PC-9 (cell line): Measurements from ENCODE around the gene ILKAP. TPM values are rescaled to one million over a fixed set of nuclear protein-coding genes. Genes with fewer than 3 reads are reported as not detected.

Source experiments
- BruUV-seq: library from RNA; stranded (reverse); fragments of 400-500 nt; replicated peaks from 2 replicates; lab custom pipeline; 2021; lab: Mats Ljungman, UMichigan
- CTCF ChIA-PET: fragments of 300-600 bp; sonication (Branson Sonifier 250); formaldehyde crosslinking; loops from one replicate; lab custom pipeline; 2022; ENCODE audit warnings: antibody characterized with exemption; lab: Charles Lee
- POLR2A ChIA-PET: fragments of 300-600 bp; sonication (Branson Sonifier 250); formaldehyde crosslinking; loops from one replicate; lab custom pipeline; 2022; ENCODE audit warnings: antibody characterized with exemption; ENCODE audit not compliant: unreplicated experiment; lab: Charles Lee
- DNase-seq, 2 experiments: peaks; one replicate each; pipeline versions ENCODE4 v3.0.0 to v3.0.0-alpha.2; 2015 to 2022; ENCODE audit warnings: mixed read lengths in 1 of 2
- H2AFZ ChIP-seq: fragments of 200-600 bp; sonication (generic); 2 replicates; pipeline ENCODE4 v1.8.1; 2017; ENCODE audit warnings: antibody characterized with exemption
- H3F3A ChIP-seq: fragments of 200-600 bp; sonication (generic); 2 replicates; pipeline ENCODE4 v1.8.1; 2017; ENCODE audit warnings: antibody characterized with exemption, mild to moderate bottlenecking, low read depth; ENCODE audit not compliant: insufficient read depth
- H3K27ac ChIP-seq: fragments of 200-600 bp; sonication (generic); 2 replicates; pipeline ENCODE4 v1.6.1; 2016; ENCODE audit warnings: mixed run types
- H3K27me3 ChIP-seq: fragments of 200-600 bp; sonication (generic); 2 replicates; pipeline ENCODE4 v1.6.1; 2016; ENCODE audit warnings: low read depth, mixed run types; ENCODE audit not compliant: insufficient read depth
- H3K36me3 ChIP-seq: fragments of 200-600 bp; sonication (generic); 2 replicates; pipeline ENCODE4 v1.6.1; 2016; ENCODE audit warnings: low read depth, mixed run types
- H3K4me1 ChIP-seq: fragments of 200-600 bp; sonication (generic); replicated peaks from 2 replicates; pipeline ENCODE4 v1.6.1; 2016; ENCODE audit warnings: mixed run types; ENCODE audit not compliant: insufficient read depth
- H3K4me2 ChIP-seq: fragments of 200-600 bp; sonication (generic); 2 replicates; pipeline ENCODE4 v1.6.1; 2017; ENCODE audit warnings: mixed run types
- H3K4me3 ChIP-seq: fragments of 200-600 bp; sonication (generic); 2 replicates; pipeline ENCODE4 v1.6.1; 2016; ENCODE audit warnings: mixed run types
- H3K79me2 ChIP-seq: fragments of 200-600 bp; sonication (generic); 2 replicates; pipeline ENCODE4 v1.6.1; 2017; ENCODE audit warnings: low read depth, mixed run types
- H3K9me2 ChIP-seq: fragments of 200-600 bp; sonication (generic); 2 replicates; pipeline ENCODE4 v1.8.1; 2017; ENCODE audit warnings: mild to moderate bottlenecking; ENCODE audit not compliant: insufficient read depth
- H3K9me3 ChIP-seq: fragments of 200-600 bp; sonication (generic); 2 replicates; pipeline ENCODE4 v1.8.1; 2016; ENCODE audit warnings: low read depth; ENCODE audit not compliant: insufficient read depth
- H4K20me1 ChIP-seq: fragments of 200-600 bp; sonication (generic); 2 replicates; pipeline ENCODE4 v1.8.1; 2017; ENCODE audit not compliant: insufficient read depth
- EZH2 ChIP-seq: fragments of 200-600 bp; sonication (generic); IDR thresholded peaks from 2 replicates; pipeline ENCODE4 v1.8.0; 2017; ENCODE audit warnings: antibody characterized with exemption, low read depth
- intact Hi-C: fragments of 100-400 bp; cut with micrococcal nuclease; formaldehyde crosslinking; loops from one replicate; pipeline ENCODE4 v1.10.0; 2022; ENCODE audit not compliant: unreplicated experiment
- total RNA-seq: library from RNA; stranded (reverse); gene quantifications from 2 replicates; pipeline ENCODE4 v1.2.3, GENCODE V29; 2021
- TF ChIP-seq, protein P1 (sequence below): fragments of 200-600 bp; sonication (generic); conservative IDR thresholded peaks from 2 replicates; pipeline ENCODE4 v1.6.1; 2017; ENCODE audit warnings: mixed run types, antibody characterized with exemption, mild to moderate bottlenecking, moderate library complexity

The ILKAP gene
- total RNA-seq, 1 experiment from 2014 or later, result 55.6 TPM

DNA sequence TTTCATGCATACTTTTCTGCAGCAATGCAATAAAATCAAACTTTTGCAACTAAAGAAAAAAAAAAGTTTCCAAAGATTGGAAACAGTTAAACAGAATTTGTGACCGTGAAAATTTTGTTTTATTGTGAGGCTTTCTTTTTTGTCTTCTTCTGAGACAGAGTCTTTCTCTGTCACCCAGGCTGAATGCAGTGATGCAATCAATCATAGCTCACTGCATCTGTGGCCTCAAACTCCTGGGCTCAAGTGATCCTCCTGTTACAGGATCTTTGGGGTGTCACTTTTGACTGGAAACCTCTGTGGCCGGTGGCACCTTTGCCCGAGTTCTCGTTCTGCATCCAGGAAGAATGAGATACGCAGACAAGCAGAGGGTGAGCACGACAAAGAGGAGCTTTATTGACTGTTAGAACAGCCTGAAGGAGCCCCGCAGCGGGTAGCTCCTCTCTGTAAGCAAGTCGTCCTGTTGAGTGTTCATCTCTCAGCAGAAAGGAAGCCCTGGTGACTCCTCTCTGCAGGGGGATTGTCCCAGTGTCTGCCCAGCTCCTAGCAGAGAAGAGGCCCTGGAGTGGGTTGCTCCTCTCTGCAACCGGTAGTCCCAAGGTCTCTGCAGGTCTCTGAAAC is 16.9 kb upstream of the ILKAP start:
- Histone ChIP-seq H3K36me3 (no peaks in the 10 kb centered on the region), H3K4me1 (no peaks in the 10 kb centered on the region), H3F3A (no peaks in the 10 kb centered on the region), H3K9me2 (no peaks in the 10 kb centered on the region), H3K4me3 (no peak overlapping the region), H3K27ac (no peak overlapping the region), H4K20me1 (no peaks in the 10 kb centered on the region), H3K4me2 (no peak overlapping the region), H3K79me2 (no peaks in the 10 kb centered on the region), H2AFZ (no peak overlapping the region), H3K27me3 (no peaks in the 10 kb centered on the region; the same call in 1 of the 2 replicates), H3K9me3 (no peaks in the 10 kb centered on the region)
- no peak for TF ChIP-seq EZH2
- TF ChIP-seq, protein P1, sequence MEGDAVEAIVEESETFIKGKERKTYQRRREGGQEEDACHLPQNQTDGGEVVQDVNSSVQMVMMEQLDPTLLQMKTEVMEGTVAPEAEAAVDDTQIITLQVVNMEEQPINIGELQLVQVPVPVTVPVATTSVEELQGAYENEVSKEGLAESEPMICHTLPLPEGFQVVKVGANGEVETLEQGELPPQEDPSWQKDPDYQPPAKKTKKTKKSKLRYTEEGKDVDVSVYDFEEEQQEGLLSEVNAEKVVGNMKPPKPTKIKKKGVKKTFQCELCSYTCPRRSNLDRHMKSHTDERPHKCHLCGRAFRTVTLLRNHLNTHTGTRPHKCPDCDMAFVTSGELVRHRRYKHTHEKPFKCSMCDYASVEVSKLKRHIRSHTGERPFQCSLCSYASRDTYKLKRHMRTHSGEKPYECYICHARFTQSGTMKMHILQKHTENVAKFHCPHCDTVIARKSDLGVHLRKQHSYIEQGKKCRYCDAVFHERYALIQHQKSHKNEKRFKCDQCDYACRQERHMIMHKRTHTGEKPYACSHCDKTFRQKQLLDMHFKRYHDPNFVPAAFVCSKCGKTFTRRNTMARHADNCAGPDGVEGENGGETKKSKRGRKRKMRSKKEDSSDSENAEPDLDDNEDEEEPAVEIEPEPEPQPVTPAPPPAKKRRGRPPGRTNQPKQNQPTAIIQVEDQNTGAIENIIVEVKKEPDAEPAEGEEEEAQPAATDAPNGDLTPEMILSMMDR, result no peak
- CTCF ChIA-PET, result no interaction called here
- intact Hi-C loops, result no loop called here
- no TSS peak for BruUV-seq
- DNase-seq, result no peak
- POLR2A ChIA-PET, result no interaction called here

DNA sequence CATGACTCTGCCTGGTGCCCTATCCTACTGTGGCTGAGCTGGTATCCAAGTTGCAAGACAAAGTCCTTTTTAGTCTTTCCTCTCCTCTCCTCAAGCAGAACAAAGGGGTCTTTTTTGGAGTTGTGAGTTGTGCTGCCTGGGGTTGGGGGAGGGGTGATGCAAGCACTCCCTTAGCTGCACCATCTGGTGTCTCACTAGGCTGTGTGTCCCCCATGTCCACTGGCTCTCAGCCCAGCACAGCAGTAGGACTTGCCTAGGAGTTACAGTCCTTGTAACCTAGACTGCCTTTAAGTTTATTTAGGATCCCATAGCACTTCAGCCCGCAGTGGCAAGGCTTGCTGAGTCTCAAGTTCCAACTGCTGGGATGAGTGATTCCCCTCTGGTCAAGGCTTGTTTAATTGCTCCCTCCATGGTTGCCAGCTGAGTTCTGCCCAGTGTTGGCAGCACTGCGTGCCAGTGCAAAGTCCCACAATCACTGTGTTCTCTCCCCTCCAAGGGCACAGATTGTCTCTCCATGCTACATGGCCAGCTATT is 13.2 kb upstream of the ILKAP start:
- no peaks in the 10 kb centered on the region for H3K36me3 ChIP-seq
- BruUV-seq, result no TSS peak
- no peak overlapping the region for H3K4me3 ChIP-seq
- TF ChIP-seq, protein P1, result no peak
- TF ChIP-seq EZH2, result no peak
- peaks cover 7% of the 10 kb centered on the region; the same call in 1 of the 2 replicates for H3K27me3 ChIP-seq
- CTCF ChIA-PET, result no interaction called here
- H3K79me2 ChIP-seq, result no peaks in the 10 kb centered on the region
- H4K20me1 ChIP-seq, result no peaks in the 10 kb centered on the region
- no peaks in the 10 kb centered on the region for H3F3A ChIP-seq
- no peak overlapping the region for H2AFZ ChIP-seq
- intact Hi-C loops, result no loop called here
- POLR2A ChIA-PET, result interaction anchor here (0.6 kb wide), 1 partner anchor 156 kb away, joined by 5 read pairs; the partner anchor contains the start of gene SCLY
- DNase-seq, result no peak
- H3K9me3 ChIP-seq, result no peaks in the 10 kb centered on the region; the same call in 1 of the 2 replicates
- H3K4me2 ChIP-seq, result no peak overlapping the region
- H3K4me1 ChIP-seq, result no peaks in the 10 kb centered on the region
- no peak overlapping the region for H3K27ac ChIP-seq
- no peaks in the 10 kb centered on the region for H3K9me2 ChIP-seq

DNA sequence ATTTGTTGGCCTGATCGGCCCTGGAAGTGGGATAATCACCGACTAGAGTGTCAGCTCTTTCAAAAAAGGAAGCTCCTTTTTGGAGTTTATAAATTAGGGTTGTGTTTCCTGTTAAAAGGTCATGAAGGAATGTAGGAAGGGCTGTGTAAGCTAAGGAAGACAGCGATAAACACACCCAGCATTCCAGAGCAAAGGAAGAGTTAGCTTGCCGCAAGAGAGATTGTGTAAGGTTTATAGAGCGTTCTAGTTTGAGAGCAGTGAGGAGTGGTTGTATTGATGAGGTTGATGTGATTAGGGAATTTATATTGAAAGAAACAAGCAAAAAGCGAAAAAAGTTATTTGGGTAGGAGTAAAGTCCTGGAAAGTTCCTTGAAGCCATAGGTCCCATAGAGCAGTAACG is 3.5 kb upstream of the ILKAP start:
- Histone ChIP-seq H3K4me2 (no peak overlapping the region), H3K9me2 (no peaks in the 10 kb centered on the region), H3K79me2 (peaks cover 15% of the 10 kb centered on the region), H3K27me3 (peaks cover 52% of the 10 kb centered on the region), H3F3A (0 out of 2 replicates have a peak, but pooled peaks cover 6% of the 10 kb centered on the region), H3K9me3 (no peaks in the 10 kb centered on the region; the same call in 1 of the 2 replicates), H3K4me1 (peaks cover 6% of the 10 kb centered on the region; the same call in 1 of the 2 replicates), H2AFZ (no peak overlapping the region), H4K20me1 (peaks cover 8% of the 10 kb centered on the region; the same call in 1 of the 2 replicates), H3K36me3 (no peaks in the 10 kb centered on the region), H3K4me3 (no peak overlapping the region), H3K27ac (no peak overlapping the region)
- no TSS peak for BruUV-seq
- TF ChIP-seq, protein P1, result no peak
- TF ChIP-seq EZH2, result no peak
- intact Hi-C loops, result no loop called here
- DNase-seq, result no peak
- ChIA-PET CTCF (interaction anchor here (0.6 kb wide), 1 partner anchor 473 kb away, joined by 3 read pairs; no protein-coding TSS in a partner anchor), POLR2A (no interaction called here)
